Measurements from ENCODE around the gene SSBP2.
"Not testable (repeated sequence)": the region's sequence is repeated elsewhere in the genome, so short reads cannot be mapped to it uniquely, and the experiment has no call there.

Gene SSBP2

GRCh38 chr5:81646469-81646995 lies 104.4 kb downstream of the SSBP2 start:
- no peak for DNase-seq

- DNase-seq, result no peak
These were observed 108.7 kb downstream of the SSBP2 start for GRCh38 chr5:81642210-81642609.

GRCh38 chr5:81639556-81639955 lies 111.3 kb downstream of the SSBP2 start:
- DNase-seq, result no peak

- no peak for DNase-seq
These were observed 112.4 kb downstream of the SSBP2 start for GRCh38 chr5:81638471-81638870.

- no peak for DNase-seq
These were observed 117.0 kb downstream of the SSBP2 start for GRCh38 chr5:81633891-81634290.

GRCh38 chr5:81633471-81633870 lies 117.4 kb downstream of the SSBP2 start:
- DNase-seq, result no peak

GRCh38 chr5:81632679-81633078 lies 118.2 kb downstream of the SSBP2 start:
- DNase-seq, result no peak

GRCh38 chr5:81631621-81632020 lies 119.3 kb downstream of the SSBP2 start:
- DNase-seq, result no peak

- peak; percentile 40 for DNase-seq
These were observed 119.8 kb downstream of the SSBP2 start for GRCh38 chr5:81631124-81631523.

GRCh38 chr5:81630684-81631083 lies 120.2 kb downstream of the SSBP2 start:
- DNase-seq, result no peak

- DNase-seq, result no peak
These were observed 120.9 kb downstream of the SSBP2 start for GRCh38 chr5:81629986-81630385.

GRCh38 chr5:81628061-81628460 lies 122.8 kb downstream of the SSBP2 start:
- DNase-seq, result not testable (repeated sequence)

- DNase-seq, result no peak
These were observed 124.4 kb downstream of the SSBP2 start for GRCh38 chr5:81626524-81626923.

GRCh38 chr5:81609810-81610375 lies 141.0 kb downstream of the SSBP2 start:
- no peak for DNase-seq

- no peak for DNase-seq
These were observed 141.9 kb downstream of the SSBP2 start for GRCh38 chr5:81608976-81609375.

GRCh38 chr5:81607693-81608092 lies 143.2 kb downstream of the SSBP2 start:
- DNase-seq, result no peak

- no peak for DNase-seq
These were observed 144.7 kb downstream of the SSBP2 start for GRCh38 chr5:81606150-81606549.

GRCh38 chr5:81605299-81605698 lies 145.6 kb downstream of the SSBP2 start:
- DNase-seq, result no peak

GRCh38 chr5:81604193-81604592 lies 146.7 kb downstream of the SSBP2 start:
- DNase-seq, result no peak

GRCh38 chr5:81601919-81602318 lies 149.0 kb downstream of the SSBP2 start:
- DNase-seq, result no peak

- DNase-seq, result not testable (repeated sequence)
These were observed 158.8 kb downstream of the SSBP2 start for GRCh38 chr5:81592085-81592484.

- DNase-seq, result no peak
These were observed 160.2 kb downstream of the SSBP2 start for GRCh38 chr5:81590498-81591384.

GRCh38 chr5:81579262-81579924 lies 171.5 kb downstream of the SSBP2 start:
- no peak for DNase-seq

GRCh38 chr5:81577091-81577490 lies 173.8 kb downstream of the SSBP2 start:
- no peak for DNase-seq

Data from CD4-positive, alpha-beta T cell treated with Interleukin-12 subunit alpha and Interleukin-12 subunit beta, for 1 hour (primary cell).